AG08396 (cell line): ENCODE measurements around the gene TLK1.

Source experiments
- DNase-seq: peaks from one replicate; pipeline ENCODE4 v3.0.0; 2012; ENCODE audit warnings: low spot score, mixed read lengths

The TLK1 gene

GRCh38 chr2:170966648-170967396 is 193.9 kb downstream of the TLK1 start:
- no peak for DNase-seq

GRCh38 chr2:170965446-170966225 is 195.1 kb downstream of the TLK1 start:
- no peak for DNase-seq

GRCh38 chr2:170963386-170963785 is 197.3 kb downstream of the TLK1 start:
- DNase-seq = no peak

GRCh38 chr2:170953941-170954340 is 206.8 kb downstream of the TLK1 start:
- DNase-seq = no peak

GRCh38 chr2:170950221-170950761 is 210.4 kb downstream of the TLK1 start:
- no peak for DNase-seq

- no peak for DNase-seq
Observed at GRCh38 chr2:170949415-170949814, 211.3 kb downstream of the TLK1 start.

- DNase-seq = no peak
Observed at GRCh38 chr2:170944545-170944944, 216.1 kb downstream of the TLK1 start.

GRCh38 chr2:170943596-170943995 is 217.1 kb downstream of the TLK1 start:
- no peak for DNase-seq

- no peak for DNase-seq
Observed at GRCh38 chr2:170943041-170943440, 217.7 kb downstream of the TLK1 start.

- no peak for DNase-seq
Observed at GRCh38 chr2:170942615-170943014, 218.1 kb downstream of the TLK1 start.
